ENCODE results near the gene FCN1. TPM values are rescaled to one million over a fixed set of nuclear protein-coding genes. Genes with fewer than 3 reads are reported as not detected.

FCN1 gene
- total RNA-seq, 1 donor from 2014 or later: 2.9 TPM

DNA sequence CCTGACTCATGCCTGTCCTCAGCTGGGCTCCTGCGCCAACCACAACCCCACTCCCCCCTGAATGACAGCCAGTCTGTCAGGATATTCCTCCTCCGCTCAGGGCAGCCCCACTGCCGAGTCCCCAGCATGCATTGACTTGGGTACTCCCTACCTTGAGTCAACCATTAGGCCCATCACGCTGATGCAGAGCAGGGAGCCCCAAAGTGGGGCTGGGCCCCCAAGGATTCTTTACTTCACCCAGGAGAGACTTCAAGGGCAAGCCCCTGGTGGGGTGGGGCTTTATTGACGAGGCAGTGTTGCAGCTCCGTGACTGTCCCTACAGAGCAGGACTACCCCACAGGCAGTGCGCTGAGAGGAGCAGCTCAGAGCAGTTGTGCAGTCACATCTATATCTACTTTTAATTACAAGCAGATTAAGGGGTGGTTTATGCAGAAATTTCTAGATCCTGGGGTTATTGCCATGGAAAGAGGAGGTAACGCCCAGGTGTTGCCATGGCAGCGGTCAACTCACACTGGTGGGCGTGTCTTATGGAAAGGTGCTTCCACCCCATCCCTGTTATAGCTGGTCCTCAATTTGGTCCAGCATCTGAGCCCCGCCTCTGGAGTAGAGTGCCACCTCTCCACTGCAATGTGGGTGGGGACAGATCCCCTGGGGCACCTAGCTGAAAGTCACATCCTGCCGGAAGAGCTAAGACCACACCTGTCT, 32.1 kb upstream of the FCN1 start:
- intact Hi-C loops (cut with micrococcal nuclease): no loop called here
- Histone ChIP-seq H3K36me3 (no peaks in the 10 kb centered on the region), H3K27me3 (ENCODE audit: low read depth) (peaks cover 22% of the 10 kb centered on the region), H3K27ac (replicated peaks) (no peak overlapping the region), H3K4me1 (peaks cover 4% of the 10 kb centered on the region), H3K9me3 (replicated peaks) (peaks cover 6% of the 10 kb centered on the region), H3K4me3 (no peak overlapping the region)
- no peak for DNase-seq
- TF ChIP-seq, protein P1, sequence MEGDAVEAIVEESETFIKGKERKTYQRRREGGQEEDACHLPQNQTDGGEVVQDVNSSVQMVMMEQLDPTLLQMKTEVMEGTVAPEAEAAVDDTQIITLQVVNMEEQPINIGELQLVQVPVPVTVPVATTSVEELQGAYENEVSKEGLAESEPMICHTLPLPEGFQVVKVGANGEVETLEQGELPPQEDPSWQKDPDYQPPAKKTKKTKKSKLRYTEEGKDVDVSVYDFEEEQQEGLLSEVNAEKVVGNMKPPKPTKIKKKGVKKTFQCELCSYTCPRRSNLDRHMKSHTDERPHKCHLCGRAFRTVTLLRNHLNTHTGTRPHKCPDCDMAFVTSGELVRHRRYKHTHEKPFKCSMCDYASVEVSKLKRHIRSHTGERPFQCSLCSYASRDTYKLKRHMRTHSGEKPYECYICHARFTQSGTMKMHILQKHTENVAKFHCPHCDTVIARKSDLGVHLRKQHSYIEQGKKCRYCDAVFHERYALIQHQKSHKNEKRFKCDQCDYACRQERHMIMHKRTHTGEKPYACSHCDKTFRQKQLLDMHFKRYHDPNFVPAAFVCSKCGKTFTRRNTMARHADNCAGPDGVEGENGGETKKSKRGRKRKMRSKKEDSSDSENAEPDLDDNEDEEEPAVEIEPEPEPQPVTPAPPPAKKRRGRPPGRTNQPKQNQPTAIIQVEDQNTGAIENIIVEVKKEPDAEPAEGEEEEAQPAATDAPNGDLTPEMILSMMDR (IDR thresholded peaks at IDR 0.05; ENCODE audit: borderline replicate concordance): no peak

GRCh38 chr9:134948149-134948548, 30.4 kb upstream of the FCN1 start:
- no peaks in the 10 kb centered on the region for H3K36me3 ChIP-seq
- TF ChIP-seq, protein P1 (IDR thresholded peaks at IDR 0.05; ENCODE audit: borderline replicate concordance): no peak
- peaks cover 21% of the 10 kb centered on the region for H3K4me1 ChIP-seq
- peaks cover 6% of the 10 kb centered on the region for H3K9me3 ChIP-seq (replicated peaks)
- no peak overlapping the region for H3K4me3 ChIP-seq
- peaks cover 39% of the 10 kb centered on the region for H3K27me3 ChIP-seq (ENCODE audit: low read depth)
- no peak for DNase-seq
- intact Hi-C loops (cut with micrococcal nuclease): no loop called here
- no peak overlapping the region for H3K27ac ChIP-seq (replicated peaks)

GRCh38 chr9:134947265-134947955, 29.7 kb upstream of the FCN1 start:
- intact Hi-C loops (cut with micrococcal nuclease): no loop called here
- no peak for DNase-seq
- no peaks in the 10 kb centered on the region for H3K36me3 ChIP-seq
- H3K27me3 ChIP-seq (ENCODE audit: low read depth): peaks cover 47% of the 10 kb centered on the region
- TF ChIP-seq, protein P1 (IDR thresholded peaks at IDR 0.05; ENCODE audit: borderline replicate concordance): no peak
- H3K9me3 ChIP-seq (replicated peaks): peaks cover 5% of the 10 kb centered on the region
- H3K27ac ChIP-seq (replicated peaks): no peak overlapping the region
- H3K4me3 ChIP-seq: no peak overlapping the region
- H3K4me1 ChIP-seq: peaks cover 28% of the 10 kb centered on the region

- H3K9me3 ChIP-seq (replicated peaks): no peaks in the 10 kb centered on the region
- TF ChIP-seq, protein P1 (IDR thresholded peaks at IDR 0.05; ENCODE audit: borderline replicate concordance): no peak
- intact Hi-C loops (cut with micrococcal nuclease): no loop called here
These were observed 29.0 kb upstream of the FCN1 start for GRCh38 chr9:134946663-134947062.

GRCh38 chr9:134945509-134946275, 28.0 kb upstream of the FCN1 start:
- no peaks in the 10 kb centered on the region for H3K36me3 ChIP-seq
- no peak for DNase-seq
- peaks cover 34% of the 10 kb centered on the region for H3K4me1 ChIP-seq
- H3K27ac ChIP-seq (replicated peaks): no peak overlapping the region
- no peak overlapping the region for H3K4me3 ChIP-seq
- TF ChIP-seq, protein P1 (IDR thresholded peaks at IDR 0.05; ENCODE audit: borderline replicate concordance): no peak
- intact Hi-C loops (cut with micrococcal nuclease): no loop called here
- no peaks in the 10 kb centered on the region for H3K9me3 ChIP-seq (replicated peaks)
- H3K27me3 ChIP-seq (ENCODE audit: low read depth): peaks cover 64% of the 10 kb centered on the region

More at GRCh38 chr9:134946663-134947062, 29.0 kb upstream of the FCN1 start:
- H3K27me3 ChIP-seq (ENCODE audit: low read depth): peaks cover 54% of the 10 kb centered on the region
- H3K36me3 ChIP-seq: no peaks in the 10 kb centered on the region
- peaks cover 34% of the 10 kb centered on the region for H3K4me1 ChIP-seq
- no peak overlapping the region for H3K4me3 ChIP-seq
- no peak overlapping the region for H3K27ac ChIP-seq (replicated peaks)
- no peak for DNase-seq

Data from left ventricle myocardium inferior (tissue), 1 donor.